ENCODE measurements around the gene CLDND1.

CLDND1 gene

DNA sequence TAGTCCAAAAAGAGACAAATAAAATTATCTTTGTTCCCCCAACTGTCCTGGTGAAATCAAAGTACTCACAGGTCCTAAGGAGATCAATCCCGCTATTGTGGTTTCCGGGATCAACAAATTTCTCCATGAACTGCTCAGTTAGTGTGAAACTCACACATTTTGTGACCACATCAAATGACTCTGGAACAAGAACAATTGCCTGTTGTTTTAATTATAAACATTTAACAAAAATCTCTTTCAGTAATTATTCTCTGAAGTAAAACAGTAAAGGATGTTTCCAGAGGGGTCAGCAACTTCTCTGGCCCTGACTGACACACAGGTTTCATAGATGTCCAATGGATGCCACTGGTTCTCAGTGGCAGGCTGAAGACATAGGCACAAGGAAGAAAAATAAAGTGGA, 3.9 kb downstream of the CLDND1 start:
- no peaks in the 10 kb centered on the region for H3K9me2 ChIP-seq (replicated peaks; ENCODE audit: insufficient read depth, low read length)
- H4K20me1 ChIP-seq (ENCODE audit: low read depth, low read length) = peaks cover 5% of the 10 kb centered on the region; the same call in 1 of the 2 replicates
- H3F3A ChIP-seq (ENCODE audit: insufficient read depth) = no peaks in the 10 kb centered on the region
- no peak overlapping the region for H3K4me3 ChIP-seq (ENCODE audit: insufficient read depth, low read length, poor library complexity, severe bottlenecking)
- H3K27me3 ChIP-seq (ENCODE audit: low read length) = no peaks in the 10 kb centered on the region
- H3K9me3 ChIP-seq (ENCODE audit: insufficient read depth, low read length) = no peaks in the 10 kb centered on the region
- peaks cover 59% of the 10 kb centered on the region for H3K36me3 ChIP-seq (ENCODE audit: low read length)
- H3K27ac ChIP-seq (ENCODE audit: low read depth, low read length) = no peak overlapping the region
- no peak overlapping the region for H2AFZ ChIP-seq (ENCODE audit: low read depth, low read length, severe bottlenecking)
- H3K79me2 ChIP-seq (ENCODE audit: insufficient read depth, low read length) = peaks cover 46% of the 10 kb centered on the region
- peak overlapping the region; percentile 9 for H3K4me2 ChIP-seq (ENCODE audit: low read depth, low read length, poor library complexity, severe bottlenecking)
- TF ChIP-seq, protein P1, sequence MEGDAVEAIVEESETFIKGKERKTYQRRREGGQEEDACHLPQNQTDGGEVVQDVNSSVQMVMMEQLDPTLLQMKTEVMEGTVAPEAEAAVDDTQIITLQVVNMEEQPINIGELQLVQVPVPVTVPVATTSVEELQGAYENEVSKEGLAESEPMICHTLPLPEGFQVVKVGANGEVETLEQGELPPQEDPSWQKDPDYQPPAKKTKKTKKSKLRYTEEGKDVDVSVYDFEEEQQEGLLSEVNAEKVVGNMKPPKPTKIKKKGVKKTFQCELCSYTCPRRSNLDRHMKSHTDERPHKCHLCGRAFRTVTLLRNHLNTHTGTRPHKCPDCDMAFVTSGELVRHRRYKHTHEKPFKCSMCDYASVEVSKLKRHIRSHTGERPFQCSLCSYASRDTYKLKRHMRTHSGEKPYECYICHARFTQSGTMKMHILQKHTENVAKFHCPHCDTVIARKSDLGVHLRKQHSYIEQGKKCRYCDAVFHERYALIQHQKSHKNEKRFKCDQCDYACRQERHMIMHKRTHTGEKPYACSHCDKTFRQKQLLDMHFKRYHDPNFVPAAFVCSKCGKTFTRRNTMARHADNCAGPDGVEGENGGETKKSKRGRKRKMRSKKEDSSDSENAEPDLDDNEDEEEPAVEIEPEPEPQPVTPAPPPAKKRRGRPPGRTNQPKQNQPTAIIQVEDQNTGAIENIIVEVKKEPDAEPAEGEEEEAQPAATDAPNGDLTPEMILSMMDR (IDR thresholded peaks at IDR 0.05; ENCODE audit: insufficient read depth, low read length, poor library complexity, severe bottlenecking) = no peak
- no peak for TF ChIP-seq EZH2phosphoT487 (conservative IDR thresholded peaks at IDR 0.05; ENCODE audit: low read length)
- no peak overlapping the region for H3K9ac ChIP-seq (ENCODE audit: low read length)

DNA sequence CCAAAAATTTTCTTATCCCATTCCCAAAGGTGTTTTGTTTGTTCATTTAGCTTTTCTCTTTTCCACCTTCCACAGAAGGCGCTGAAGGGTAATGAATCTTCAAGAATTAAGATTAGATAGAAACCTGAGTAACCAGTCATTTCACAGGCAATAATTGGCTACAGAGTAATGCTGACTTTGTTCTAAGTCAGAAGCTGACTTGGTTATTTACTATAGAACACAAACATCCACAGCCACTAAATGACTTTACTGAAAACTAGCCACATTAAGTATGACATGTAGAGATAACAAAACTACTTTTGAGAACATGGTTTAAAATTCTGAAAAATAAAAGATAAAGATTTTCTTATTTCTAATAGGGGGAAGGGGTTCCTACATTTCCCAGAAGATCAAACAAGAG, 7.8 kb downstream of the CLDND1 start:
- TF ChIP-seq, protein P1 (IDR thresholded peaks at IDR 0.05; ENCODE audit: insufficient read depth, low read length, poor library complexity, severe bottlenecking) = no peak
- TF ChIP-seq EZH2phosphoT487 (conservative IDR thresholded peaks at IDR 0.05; ENCODE audit: low read length) = no peak

DNA sequence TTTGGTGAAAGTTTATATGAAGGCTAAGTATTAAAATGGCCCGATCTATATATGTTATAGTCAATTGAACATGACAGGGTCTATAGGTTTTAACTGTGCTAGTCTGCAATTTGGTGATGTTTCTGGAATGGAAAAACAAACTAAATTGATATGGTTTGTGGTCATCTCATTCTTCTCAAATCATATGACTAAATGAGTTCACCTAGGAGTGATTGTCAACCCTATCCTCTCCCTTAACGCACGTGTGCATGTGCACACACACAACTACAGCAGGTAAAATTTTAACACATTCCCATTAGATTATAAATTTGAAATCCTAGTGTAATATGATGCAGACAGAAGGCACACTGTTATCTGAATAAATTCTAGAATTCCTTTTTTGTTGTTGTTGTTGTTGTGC, 9.0 kb downstream of the CLDND1 start:
- Histone ChIP-seq H3K4me3 (ENCODE audit: insufficient read depth, low read length, poor library complexity, severe bottlenecking) (no peak overlapping the region), H2AFZ (ENCODE audit: low read depth, low read length, severe bottlenecking) (no peak overlapping the region), H3K27ac (ENCODE audit: low read depth, low read length) (no peak overlapping the region), H3K79me2 (ENCODE audit: insufficient read depth, low read length) (peaks cover 6% of the 10 kb centered on the region), H3K36me3 (ENCODE audit: low read length) (peaks cover 37% of the 10 kb centered on the region), H3K9me3 (ENCODE audit: insufficient read depth, low read length) (no peaks in the 10 kb centered on the region), H3K9ac (ENCODE audit: low read length) (no peak overlapping the region), H3K27me3 (ENCODE audit: low read length) (no peaks in the 10 kb centered on the region), H3K9me2 (replicated peaks; ENCODE audit: insufficient read depth, low read length) (no peaks in the 10 kb centered on the region), H3F3A (ENCODE audit: insufficient read depth) (no peaks in the 10 kb centered on the region), H4K20me1 (ENCODE audit: low read depth, low read length) (no peaks in the 10 kb centered on the region), H3K4me2 (ENCODE audit: low read depth, low read length, poor library complexity, severe bottlenecking) (no peak overlapping the region)
- TF ChIP-seq, protein P1 (IDR thresholded peaks at IDR 0.05; ENCODE audit: insufficient read depth, low read length, poor library complexity, severe bottlenecking) = no peak
- TF ChIP-seq EZH2phosphoT487 (conservative IDR thresholded peaks at IDR 0.05; ENCODE audit: low read length) = no peak

More for the DNA sequence above, 7.8 kb downstream of the CLDND1 start:
- Histone ChIP-seq H3K79me2 (ENCODE audit: insufficient read depth, low read length) (peaks cover 19% of the 10 kb centered on the region), H3K9ac (ENCODE audit: low read length) (no peak overlapping the region), H3F3A (ENCODE audit: insufficient read depth) (no peaks in the 10 kb centered on the region), H3K27ac (ENCODE audit: low read depth, low read length) (no peak overlapping the region), H3K36me3 (ENCODE audit: low read length) (peaks cover 48% of the 10 kb centered on the region), H2AFZ (ENCODE audit: low read depth, low read length, severe bottlenecking) (no peak overlapping the region), H4K20me1 (ENCODE audit: low read depth, low read length) (no peaks in the 10 kb centered on the region; the same call in 1 of the 2 replicates), H3K4me2 (ENCODE audit: low read depth, low read length, poor library complexity, severe bottlenecking) (no peak overlapping the region), H3K4me3 (ENCODE audit: insufficient read depth, low read length, poor library complexity, severe bottlenecking) (no peak overlapping the region), H3K27me3 (ENCODE audit: low read length) (no peaks in the 10 kb centered on the region), H3K9me3 (ENCODE audit: insufficient read depth, low read length) (no peaks in the 10 kb centered on the region), H3K9me2 (replicated peaks; ENCODE audit: insufficient read depth, low read length) (no peaks in the 10 kb centered on the region)

Data from SU-DHL-6 (cell line).